AG09319 (cell line): Measurements from ENCODE around the gene C9orf50.

ENCODE experiments used
- DNase-seq: peaks from one replicate; pipeline ENCODE4 v3.0.0-alpha.2; 2010; ENCODE audit warnings: low read depth; ENCODE audit errors: extremely low read depth
- TF ChIP-seq, protein P1 (sequence below): IDR thresholded peaks from 2 replicates; pipeline ENCODE4 v1.5.1; 2011; ENCODE audit warnings: low read depth, mild to moderate bottlenecking, inconsistent platforms, low read length, moderate library complexity

The C9orf50 gene

DNA sequence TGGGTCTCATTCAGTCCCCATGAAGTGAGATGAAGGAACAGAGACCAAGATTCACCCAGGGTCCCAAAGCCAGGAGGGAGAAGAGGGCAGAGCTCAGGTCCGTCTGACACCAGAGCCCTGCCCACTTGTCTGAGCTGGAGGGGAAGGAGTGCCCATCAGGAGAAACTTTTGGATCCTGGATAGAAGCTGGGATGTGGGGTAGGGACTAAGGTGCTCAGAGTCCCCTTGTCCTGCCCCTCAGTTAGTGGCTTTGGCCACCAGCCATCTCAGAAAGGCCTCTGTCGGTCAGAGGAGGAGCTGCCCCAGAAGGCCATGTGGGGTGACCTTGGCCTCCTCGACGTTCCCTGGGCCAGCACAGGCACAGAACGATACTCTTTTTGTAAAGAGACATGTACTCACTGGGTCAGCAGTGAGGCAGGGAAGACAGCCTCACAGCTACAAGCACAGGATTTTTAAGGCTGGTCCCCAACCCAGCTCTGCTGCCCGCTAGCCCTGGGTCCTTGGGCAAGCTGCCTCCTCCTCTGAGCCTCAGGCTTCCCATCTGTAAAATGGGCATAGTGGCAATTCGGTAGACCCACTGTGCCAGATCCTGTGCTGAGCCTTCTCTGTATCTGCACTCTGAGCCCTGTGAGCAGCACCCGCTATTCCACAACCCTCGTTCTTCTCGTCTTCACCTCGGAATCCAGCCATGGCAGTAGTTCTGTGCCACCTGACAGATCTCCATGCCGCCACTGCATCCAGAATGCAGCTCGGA lies 49.4 kb downstream of the C9orf50 start:
- no peak for DNase-seq
- TF ChIP-seq, protein P1, sequence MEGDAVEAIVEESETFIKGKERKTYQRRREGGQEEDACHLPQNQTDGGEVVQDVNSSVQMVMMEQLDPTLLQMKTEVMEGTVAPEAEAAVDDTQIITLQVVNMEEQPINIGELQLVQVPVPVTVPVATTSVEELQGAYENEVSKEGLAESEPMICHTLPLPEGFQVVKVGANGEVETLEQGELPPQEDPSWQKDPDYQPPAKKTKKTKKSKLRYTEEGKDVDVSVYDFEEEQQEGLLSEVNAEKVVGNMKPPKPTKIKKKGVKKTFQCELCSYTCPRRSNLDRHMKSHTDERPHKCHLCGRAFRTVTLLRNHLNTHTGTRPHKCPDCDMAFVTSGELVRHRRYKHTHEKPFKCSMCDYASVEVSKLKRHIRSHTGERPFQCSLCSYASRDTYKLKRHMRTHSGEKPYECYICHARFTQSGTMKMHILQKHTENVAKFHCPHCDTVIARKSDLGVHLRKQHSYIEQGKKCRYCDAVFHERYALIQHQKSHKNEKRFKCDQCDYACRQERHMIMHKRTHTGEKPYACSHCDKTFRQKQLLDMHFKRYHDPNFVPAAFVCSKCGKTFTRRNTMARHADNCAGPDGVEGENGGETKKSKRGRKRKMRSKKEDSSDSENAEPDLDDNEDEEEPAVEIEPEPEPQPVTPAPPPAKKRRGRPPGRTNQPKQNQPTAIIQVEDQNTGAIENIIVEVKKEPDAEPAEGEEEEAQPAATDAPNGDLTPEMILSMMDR = no peak

DNA sequence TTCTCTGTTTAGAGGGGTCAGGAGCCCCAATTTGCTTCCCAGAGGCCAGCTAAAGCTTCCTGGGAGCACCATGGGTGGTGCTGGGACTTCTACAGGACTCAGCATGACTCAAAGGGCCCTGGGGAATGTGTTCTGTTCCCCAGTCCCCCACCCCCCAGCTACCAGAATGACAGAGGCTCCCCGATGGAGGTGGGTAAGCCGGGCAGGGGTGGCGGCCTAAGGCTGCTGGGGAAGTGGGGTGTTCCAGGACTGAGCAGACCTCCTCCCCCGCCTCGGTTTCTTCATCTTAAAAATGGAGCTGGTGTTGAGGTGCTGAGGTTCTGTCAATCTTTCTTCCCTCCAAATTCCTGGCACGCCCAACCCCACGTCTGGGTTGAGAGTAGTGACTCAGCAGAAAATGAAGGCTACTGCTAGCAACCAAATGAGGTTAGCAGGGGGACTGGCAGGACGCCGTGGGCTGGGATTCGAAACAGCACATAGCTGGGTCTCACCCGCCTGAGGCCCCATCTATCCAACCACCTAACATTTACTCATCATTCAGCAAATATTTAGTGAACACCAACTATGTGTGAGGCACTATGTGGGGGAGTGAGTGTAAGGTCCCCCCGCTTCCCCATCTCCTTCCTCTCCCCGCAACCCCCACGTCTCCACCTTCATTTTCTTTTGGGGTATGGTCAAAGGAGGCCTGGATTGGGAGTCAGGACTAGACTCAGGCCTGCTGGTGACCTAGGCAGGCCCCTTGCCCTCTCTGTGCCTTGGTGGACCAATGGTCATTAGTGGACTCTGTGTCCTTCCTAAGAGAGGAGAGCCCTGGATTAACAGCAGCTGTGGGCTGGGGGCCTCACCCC lies 50.2 kb downstream of the C9orf50 start:
- DNase-seq = peak; percentile 76
- TF ChIP-seq, protein P1 = no peak

DNA sequence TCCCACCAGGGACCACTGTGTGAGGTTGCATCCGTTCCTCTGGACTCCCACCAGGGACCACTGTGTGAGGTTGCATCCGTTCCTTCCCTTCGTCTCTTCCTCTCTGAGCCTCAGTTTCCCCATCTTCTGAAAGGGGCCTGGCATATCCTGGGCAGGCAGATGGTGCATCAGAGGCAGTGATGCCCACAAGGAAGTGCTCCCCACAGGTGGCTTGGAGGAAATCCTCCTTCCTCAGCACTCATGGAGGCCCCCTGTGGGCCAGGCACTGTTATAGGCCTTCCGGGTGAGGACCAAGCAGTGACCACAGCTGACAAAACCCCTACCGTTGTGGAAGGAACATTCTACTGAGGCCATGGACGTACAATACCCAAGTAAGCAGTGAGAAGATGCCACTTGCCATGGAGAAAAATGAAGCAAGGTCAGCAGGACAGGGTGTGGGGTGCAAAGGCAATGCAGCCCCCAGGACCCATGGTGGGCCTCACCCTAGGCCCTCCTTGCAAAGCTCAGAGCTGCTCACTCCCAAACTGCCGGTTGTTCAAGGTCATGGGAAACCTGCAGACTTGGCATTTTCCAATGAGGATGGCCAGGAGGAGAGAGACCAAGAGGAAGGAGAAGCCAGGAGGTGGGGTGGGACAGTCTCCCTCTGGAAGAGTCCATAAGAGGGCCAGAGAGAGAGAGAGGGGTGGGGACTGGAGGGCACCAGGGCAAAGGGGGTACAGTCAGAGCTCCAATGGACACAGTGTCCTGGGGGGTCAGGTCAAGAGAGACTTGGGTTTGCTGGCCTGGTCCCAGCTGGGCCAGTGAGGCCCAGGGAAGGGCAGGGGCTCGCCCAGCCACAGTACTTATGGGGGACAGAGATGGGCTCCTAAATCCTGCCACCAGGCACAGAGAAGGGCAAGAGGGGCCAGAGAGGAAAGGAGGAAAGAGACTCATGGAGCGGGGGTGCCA lies 51.1 kb downstream of the C9orf50 start:
- TF ChIP-seq, protein P1 = peak; percentile 38
- no peak for DNase-seq

DNA sequence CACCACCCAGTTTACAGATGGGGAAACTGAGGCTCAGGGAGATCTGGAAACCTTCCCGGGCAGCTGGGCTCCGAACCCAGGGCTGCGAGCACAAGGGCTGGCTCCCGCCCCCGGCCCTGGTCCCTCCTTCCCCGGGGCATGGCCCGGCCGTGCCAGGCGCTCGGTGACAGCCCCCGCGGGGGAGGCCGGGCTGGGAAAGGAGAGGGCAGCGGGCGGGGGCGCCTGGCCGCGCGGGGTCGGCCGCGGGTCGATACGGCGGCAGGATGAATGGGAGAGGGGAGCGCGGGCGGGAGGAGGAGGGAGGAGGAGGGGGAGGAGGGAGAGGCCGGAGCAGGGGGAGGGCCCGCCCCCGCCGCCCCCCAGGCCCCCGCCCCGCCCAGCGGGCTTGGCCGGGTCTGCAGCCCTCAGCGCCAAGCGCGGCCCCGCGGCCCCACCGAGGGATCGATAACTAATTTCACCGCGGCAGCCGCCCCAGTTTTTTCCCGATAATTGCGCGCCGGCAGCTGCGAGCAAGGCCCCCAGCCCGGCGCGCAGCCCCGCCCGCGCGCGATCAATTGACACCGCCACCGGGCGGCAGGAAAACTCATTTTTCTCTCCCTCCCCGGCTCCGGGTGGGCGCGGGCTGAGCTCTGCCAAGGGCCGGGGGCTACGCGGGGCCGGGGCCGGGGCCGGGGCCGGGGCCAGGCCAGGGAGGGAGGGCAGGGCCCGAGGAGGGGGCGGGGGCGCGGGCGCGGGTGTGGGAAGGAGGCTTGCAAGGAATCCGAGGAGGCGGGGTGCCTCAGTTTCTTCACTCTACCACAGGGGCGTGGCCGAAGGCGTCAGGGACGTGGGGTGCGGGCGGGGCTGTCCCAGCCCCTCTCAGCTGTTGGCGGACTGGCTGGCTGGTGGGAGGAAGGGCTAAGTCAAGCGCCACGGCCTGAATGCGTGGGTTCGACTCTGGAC lies 52.1 kb downstream of the C9orf50 start:
- no peak for DNase-seq
- TF ChIP-seq, protein P1 = no peak

DNA sequence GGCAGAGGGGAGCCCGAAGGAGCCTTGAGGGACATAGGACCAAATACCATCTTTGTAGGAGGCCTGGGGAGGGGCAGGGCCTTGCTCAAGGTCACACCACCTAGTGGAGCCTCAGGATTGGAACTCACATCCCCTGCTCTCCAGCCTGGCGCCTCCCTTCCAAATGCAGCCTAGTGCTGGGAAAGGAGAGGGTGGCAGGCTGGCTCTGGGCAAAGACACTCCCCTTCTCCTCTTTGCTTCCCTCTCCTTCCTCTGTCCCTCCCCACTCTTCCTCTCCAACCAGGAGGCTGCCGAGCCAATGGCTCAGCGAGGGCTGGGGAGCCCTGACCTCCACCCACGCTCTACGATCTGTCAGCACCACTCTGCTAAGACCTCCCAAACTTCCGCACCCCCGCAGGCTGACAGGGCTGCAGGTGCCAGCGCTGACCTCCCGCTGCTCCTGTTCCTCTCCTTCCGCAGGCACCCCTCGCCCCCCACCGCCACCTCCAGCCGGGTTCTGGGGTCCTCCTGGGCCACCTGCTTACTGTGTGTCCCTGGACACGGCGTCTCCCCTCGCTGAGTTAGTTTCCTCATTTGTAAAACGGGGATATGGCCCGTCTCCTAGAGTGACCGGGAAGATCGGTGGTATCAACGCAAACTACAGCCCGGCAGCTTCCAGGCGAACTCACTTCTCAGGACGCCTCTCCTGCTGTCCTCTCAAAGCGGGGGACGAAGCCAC lies 52.9 kb downstream of the C9orf50 start:
- no peak for DNase-seq
- TF ChIP-seq, protein P1 = no peak; the same call in 1 of the 2 replicates

DNA sequence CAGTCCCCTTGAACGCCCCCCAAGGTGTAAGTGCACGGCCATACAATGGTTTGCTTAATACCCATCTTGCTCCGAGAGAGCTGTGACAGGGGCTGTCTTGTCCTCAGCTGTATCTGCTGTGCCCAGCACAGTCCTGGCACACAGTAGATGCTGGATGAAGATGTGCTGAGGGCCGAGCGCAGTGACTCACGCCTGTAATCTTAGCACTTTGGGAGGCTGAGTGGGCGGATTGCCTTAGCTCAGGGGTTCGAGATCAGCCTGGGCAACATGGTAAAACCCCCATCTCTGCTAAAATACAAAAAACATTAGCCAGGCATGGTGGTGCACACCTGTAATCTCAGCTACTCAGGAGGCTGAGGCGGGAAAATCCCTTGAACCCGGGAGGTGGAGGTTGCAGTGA lies 53.6 kb downstream of the C9orf50 start:
- TF ChIP-seq, protein P1 = no peak
- no peak for DNase-seq
